Measurements from ENCODE around the gene MYO15B.

DNA sequence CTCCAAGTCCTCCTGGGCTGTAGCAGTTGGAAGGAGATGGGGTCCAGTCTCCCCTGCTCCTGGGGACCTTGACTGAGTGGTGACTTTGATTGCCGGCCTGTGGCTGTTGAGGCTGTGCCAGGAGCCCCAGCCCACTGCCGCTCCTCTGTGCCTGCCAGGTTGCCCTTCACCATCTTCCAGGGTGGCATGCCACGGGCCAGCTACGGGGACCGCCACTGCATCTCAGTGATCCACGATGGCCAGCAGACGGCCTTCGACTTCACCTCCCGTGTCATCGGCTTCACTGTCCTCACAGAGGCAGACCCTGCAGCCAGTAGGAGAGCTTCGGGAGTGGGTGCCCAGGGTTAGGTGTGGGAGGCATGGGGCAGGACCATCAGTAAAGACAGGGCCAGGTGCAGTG, 23.4 kb upstream of the MYO15B start:
- TF ChIP-seq, protein P1, sequence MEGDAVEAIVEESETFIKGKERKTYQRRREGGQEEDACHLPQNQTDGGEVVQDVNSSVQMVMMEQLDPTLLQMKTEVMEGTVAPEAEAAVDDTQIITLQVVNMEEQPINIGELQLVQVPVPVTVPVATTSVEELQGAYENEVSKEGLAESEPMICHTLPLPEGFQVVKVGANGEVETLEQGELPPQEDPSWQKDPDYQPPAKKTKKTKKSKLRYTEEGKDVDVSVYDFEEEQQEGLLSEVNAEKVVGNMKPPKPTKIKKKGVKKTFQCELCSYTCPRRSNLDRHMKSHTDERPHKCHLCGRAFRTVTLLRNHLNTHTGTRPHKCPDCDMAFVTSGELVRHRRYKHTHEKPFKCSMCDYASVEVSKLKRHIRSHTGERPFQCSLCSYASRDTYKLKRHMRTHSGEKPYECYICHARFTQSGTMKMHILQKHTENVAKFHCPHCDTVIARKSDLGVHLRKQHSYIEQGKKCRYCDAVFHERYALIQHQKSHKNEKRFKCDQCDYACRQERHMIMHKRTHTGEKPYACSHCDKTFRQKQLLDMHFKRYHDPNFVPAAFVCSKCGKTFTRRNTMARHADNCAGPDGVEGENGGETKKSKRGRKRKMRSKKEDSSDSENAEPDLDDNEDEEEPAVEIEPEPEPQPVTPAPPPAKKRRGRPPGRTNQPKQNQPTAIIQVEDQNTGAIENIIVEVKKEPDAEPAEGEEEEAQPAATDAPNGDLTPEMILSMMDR (IDR thresholded peaks at IDR 0.05) = no peak
- no peak for TF ChIP-seq POLR2A (IDR thresholded peaks at IDR 0.05)

Data from stomach (tissue), 4 donors.